HG03139 (cell line): ENCODE data around the gene CBX6.
A peak's percentile ranks its signal among the peaks of the same experiment; 100 is the strongest.

ENCODE experiments used
- ATAC-seq: cut with Tn5 transposase; IDR thresholded peaks from one replicate; pipeline ENCODE4 v1.9.1; 2021; ENCODE audit not compliant: unreplicated experiment

Gene CBX6

DNA sequence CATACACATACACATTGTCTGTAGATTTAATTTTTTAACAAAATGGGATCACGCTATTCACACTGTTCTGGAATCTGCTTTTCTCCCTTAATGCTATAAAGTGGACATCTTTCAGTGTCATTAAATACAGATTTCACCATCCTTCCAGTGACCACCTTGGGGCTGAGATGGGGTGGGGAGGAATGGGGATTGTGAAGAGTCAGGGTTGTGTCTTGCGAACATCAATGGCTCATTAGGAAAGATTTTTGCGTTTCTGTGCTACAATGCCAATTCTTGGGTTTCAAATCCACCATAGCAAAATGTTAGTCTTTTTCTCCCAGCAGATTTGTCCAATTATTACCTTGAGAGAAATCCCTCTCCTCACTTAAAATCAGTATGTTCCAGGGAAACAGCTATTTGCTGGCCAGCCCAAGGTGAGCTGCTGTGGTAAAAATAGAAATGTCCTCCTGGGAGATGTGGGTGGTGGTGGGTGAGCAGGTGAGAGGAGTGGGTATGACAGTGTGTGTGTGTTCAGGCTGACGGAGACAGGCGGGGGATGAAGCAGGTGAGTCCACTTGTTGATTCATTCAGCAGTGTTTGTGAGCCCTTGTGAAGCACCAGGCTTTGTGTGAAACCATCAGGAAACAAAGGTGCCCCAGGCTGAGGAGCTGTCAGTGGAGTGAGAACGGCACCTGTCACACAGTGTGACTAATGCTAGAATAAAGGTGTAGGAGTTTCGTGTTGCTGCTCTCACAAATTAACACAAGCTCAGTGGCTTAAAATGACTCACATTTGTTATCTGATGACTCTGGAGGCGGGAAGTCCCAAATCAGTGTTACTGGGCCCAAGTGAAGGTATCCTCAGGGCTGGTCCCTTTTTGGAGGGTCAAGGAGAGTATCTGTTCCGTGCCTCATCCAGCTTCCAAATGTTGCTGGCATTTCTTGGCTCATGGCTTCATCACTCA, 1.7 kb upstream of the CBX6 start:
- ATAC-seq, result no peak

DNA sequence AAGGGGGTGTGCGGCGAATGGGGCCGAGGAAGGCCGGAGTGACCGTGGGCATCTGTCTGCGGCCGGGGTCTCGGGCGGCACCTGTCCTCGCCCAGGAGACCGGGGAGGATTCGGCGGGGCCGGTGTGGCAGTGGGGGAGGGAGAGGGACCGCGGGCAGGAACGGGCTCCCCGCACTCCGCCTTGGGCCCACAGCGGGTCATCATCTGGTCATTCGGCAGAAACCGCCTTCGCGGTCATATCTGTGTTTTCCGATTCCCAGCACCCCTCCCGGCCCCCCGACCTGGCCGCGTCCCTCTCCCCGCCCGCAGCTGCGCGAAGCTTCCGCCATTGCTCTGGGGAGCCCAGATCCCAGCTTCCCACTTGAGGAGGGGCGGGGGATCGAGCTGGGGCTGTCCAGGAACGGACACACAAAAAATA, 824 bp upstream of the CBX6 start:
- no peak for ATAC-seq

DNA sequence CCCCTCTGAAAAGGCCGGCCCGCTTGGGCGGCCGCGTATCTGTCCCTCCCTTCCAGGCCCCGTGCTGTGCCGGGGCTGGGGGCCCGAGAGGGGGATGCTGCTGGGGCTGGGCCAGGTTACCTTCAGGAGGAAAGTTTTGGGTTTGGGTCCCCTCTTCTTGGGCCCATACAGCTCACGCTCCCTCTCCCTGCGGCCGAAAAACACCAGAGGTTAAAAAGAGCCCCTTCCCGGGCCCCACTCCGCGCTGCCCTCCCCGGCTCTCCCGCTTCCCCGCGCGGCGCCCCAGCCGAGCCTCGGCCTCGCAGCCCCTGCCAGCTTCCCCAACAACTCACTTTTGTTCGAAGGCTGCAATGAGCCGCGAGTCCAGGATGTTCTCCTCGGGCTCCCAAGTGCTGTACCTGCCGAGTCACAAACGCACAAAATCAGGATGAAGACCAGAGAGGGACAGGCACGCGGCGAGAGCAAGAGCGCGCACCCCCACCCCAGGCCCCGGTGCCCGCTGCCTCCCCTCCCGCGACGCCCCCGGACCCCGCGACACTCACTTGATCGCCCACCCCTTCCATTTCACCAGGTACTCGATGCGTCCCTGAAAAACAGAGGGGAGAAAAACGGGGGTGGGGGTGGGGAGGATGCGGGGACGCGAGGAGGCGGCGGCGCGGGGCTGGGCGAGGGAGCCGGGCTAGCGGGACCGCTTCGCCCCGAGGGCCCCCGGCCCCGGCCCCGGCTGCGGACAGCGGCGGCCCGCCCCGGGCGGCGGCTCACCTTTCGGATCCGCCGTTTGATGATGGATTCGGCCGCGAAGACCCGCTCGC, 450 bp downstream of the CBX6 start:
- peak; percentile 8 for ATAC-seq

DNA sequence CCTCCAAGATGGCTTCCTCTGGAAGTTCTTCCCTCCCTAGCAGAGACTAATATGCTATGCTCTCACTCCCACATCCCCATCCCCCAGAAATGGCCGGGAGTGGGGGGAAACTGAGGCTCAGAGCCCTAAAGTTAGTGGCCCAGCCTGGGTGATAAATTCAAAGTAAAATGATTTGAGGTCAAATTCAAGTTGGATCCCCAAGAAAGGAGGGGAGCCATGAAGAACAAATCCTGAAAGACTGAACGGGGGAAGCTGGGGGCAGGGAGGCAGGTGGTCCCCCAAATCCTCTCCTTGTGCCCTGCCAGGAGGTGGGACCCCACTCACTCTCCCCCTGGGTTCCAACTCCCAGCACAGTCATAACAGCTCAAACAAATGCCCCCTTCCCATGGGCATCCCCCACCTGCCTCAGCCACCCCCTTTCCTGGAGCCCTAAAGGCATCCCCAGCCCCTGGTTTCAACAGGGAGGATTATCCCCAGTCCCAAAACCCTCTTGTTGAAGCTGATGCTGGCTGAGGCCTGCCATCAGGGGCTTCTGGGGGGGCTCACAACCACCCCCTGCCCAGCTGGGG, 1.1 kb downstream of the CBX6 start:
- no peak for ATAC-seq

DNA sequence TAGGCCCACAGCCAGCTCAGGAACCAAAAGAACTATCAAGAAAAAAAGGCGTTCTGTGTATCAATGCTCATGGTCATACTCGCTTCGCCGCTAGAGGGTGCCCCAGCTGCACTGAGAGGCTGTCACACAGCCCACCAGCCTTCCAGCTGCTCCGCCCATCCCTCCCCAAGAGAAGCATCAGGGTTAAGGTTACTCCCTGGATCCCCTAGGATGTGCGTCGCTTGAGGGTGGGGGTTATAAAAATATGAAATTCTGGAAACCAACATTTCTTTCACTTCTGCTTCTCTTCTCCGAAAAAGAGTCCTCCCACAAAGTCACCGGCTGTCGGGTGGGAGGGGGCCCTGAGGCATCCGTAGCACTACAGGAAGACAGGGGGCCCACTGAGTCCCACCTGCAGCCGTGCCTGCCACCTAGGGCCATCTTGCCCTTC, 1.7 kb downstream of the CBX6 start:
- no peak for ATAC-seq

DNA sequence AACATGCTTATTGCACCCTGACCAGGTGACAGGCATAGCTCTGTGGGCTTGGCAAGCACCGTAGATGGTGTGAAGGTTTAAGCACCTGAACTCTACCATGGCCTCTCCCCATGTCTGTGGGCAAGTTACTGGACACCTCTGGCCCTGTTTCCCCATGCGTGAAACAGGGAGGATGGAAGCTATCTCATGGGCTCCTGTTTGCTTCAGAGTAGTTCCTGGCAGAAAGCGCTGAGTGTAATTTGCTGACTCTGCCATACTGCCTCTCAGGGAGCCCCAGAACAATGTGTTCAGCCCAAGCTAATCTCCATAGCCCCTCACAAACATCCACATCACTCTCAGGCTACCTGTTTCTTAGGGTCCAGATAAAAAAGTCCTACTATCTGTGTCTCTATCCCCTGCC, 2.4 kb downstream of the CBX6 start:
- ATAC-seq, result no peak

DNA sequence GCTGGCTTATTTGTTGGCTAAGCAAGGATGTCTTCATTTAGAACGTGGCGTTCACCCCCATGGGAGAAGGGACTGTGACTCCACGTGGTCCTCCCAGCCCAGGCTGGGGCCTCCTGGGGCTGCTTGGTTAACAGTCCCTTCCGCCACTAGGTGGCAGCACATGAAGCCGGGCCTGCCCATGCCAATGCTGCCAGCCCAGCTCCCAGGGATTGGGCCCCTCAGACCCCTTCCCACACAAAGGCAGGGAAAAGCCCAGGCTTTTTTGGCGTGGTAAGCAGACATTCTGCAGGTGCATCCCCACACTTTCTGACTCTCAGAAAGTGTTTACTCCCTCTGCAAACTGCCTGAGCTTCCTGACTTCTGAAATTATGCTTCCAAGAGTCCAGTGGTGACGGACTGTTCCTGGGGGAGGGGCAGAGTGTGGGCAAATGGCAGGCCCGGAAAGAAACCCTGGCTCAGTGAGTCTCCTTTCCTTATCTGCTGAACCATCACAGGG, 3.1 kb downstream of the CBX6 start:
- no peak for ATAC-seq

DNA sequence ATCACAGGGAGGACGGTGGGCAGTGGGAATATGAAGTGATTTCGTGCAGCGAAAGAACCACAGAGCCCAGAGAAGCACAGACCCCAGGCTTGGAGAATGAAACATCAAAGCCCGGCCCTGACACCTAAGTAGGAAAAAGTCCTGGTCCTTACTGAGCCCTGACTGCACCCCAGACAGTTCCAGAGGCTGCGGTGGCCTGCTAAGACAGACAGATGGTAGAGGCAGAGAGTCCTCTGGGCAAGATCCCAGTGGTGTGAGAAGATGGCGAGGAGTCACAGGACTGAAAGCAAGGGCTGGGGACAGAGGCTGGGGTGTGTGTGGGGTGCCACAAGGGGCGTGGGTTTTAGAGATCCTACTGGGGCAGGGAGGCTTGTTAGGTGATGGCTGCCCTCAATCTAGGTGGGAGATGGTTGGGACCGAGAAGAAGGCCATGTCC, 3.7 kb downstream of the CBX6 start:
- ATAC-seq, result no peak

DNA sequence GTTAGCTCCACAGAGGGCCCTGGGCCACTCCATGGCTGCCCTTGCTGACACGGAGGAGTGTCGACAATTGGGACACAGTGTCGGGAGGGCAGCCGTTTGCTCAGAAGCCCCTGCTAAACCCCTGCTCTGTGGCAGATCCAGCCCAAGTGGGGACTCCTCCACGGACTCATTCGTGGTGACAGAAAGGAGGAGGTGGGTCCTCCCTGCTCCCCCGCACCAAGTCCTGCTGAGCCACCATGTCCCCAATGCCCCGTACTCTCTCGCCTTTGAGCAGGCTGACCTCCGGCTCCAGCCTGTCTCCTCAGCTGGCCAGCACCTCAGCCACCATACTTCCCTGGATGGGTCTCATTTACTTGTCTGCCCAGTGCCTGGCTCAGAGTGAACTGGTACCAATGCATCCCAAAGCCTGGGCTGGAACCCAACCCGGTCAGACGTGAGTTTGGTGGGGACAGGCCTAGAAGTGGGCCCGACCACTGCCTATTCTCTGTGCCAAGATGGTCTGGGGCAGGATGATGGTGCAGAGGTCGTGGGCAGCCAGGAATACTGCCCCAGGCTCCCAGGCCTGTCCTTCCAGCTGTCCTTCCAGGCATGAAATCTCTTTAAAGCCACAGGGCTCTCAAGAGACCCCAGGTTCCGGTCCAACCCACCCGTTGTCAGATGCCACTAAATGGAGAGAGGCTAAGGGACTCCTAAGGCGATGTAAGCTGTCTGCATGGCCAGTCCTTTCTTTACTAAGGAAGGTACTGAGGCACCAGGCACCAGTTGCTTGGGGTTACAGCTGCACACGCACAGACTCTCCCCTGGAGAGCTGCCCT, 4.3 kb downstream of the CBX6 start:
- no peak for ATAC-seq

DNA sequence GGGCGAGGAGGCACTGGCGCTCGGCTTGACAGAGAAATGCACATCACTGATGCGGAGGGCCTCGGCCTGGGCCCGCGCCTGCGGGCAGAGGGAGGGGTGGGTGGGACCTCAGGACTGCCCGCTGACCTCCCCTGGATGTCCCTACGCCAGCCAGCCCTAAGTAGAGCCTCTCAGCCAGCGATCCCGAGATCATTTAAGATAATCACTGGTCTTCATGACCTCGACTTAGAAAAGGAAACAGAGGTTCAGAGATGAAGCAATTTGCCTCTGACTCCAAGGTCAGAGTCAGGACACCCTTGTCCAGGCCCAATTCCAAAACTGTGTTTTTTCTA, 4.9 kb downstream of the CBX6 start:
- no peak for ATAC-seq

DNA sequence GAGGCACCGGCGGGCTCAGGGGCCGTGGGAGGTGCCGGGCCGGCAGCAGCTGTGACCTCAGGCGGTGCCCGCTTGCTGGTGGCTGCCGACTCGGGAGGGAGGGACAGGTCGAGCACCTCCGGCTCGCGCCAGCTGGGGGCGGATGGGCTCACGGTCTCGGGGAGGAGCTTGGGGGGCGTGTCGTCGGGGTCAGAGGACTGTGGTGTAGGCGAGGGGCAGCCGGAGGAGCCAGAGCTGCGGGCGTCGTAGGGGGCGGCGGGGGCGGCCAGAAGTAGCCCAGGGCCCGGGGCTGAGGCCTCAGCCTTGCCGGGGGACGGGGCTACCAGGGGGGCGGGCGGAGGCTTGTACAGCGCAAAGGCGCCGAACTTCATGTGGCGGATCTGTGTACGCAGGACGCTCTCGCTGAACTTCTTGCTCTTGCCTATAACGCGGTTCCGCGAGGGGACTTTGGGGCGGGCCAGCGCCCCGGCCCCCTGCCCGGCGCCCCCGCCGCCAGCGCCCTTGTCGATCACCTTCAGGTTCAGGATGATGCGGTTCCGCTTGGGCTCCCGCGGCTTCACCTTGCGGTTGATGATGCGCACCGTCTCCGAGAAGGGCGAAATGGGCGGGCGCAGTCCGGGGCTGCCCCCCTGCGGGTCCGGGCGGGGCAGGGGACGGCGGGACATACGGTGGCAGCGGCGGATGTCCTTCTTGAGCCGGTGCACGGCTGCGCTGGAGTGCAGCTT, 5.5 kb downstream of the CBX6 start:
- ATAC-seq, result no peak

DNA sequence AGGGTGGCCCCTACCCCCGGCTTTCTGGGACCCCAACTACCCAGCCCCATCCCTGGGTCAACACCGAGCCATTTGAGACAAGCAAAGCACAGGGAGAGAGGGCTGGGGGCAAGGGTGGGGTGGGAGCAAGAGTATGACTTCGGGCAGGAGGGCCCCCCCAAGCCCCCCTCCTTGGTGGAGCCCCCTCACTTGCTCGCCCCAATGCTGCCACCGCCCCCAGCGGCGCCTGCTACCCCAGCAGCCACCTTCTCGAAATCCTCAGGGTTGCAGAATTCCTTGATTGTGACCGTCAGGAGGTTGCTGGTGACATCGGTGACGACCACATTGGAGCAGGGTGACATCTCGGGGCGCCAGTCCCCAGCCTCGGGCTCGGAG, 6.0 kb downstream of the CBX6 start:
- ATAC-seq, result no peak

DNA sequence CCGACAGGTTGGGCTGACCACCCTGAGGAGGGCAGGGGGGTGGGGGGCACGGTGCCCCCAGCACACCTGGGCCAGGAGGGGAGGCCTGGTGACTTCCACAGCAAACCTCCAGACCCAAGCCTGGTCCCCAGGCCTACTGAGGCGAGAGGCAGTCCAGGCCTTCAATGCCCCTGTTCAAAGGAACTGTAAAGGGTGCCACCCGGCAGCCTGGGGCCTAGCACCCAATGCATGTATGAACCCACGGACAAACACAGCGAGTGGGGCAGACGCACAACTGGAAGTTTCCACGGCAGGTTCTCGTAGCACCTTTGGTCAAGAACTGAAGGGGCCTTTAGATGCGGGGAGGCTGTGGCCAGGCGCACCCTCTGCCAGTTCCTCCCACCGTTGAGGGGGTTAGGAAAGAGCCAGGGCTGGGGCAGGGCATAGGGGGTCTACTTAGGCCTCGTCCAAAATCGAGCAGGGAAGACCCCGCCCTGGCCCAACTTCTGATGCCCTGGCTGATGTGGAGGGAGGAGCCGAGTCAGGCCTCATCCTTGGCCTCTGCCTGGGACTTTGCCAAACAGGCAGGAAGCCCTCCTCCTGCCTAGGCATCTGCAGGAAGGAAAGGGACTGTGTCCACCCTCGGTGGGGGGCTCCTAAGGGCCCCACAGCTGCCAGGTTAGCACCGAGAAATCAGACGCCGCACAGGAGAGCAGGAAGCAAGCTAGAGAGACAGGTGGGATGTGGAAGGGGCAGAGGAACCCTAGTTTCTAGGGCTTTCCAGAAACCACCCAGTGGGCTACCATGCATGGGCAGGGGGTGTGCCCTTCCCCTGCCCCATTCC, 6.6 kb downstream of the CBX6 start:
- no peak for ATAC-seq

DNA sequence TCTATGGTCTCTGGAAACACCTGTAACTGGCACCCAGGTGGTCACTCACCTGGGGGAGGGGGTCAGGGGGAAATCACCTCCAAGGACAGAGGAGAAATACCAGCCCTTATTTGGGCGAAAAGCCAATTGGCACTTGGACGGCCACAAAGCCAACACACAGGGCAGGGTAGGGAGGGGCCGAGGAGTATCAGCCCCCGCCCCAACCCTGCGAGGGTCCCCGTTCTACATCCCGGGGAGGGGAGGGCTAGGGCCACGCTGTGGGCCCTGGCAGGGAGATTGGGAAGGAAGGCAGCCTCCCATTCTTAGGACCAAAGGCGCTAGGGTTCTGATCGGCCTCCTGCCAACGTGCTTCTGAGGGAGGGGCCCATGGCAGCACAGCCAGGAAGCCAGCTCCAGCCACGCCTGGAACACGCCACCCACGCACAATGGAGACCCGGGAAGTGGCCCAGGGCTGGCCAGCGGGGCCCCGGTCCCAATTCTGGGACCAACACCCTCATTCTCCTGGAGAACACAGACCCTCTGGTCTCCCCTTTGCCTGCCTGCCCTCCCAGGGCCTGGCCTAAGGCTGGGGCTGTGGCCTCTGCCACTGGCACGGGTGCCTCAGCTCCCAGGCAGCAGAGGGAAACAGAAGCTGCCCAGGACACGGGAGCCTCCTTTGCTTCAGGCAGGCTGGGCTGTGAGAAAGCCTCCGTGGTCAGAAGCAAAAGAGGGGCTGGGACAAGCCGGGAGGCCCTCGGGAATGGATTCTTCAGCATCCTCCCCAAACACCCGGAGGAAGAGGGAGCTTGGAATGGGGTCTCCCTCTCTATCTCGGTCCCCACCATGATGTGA, 7.4 kb downstream of the CBX6 start:
- ATAC-seq, result no peak

DNA sequence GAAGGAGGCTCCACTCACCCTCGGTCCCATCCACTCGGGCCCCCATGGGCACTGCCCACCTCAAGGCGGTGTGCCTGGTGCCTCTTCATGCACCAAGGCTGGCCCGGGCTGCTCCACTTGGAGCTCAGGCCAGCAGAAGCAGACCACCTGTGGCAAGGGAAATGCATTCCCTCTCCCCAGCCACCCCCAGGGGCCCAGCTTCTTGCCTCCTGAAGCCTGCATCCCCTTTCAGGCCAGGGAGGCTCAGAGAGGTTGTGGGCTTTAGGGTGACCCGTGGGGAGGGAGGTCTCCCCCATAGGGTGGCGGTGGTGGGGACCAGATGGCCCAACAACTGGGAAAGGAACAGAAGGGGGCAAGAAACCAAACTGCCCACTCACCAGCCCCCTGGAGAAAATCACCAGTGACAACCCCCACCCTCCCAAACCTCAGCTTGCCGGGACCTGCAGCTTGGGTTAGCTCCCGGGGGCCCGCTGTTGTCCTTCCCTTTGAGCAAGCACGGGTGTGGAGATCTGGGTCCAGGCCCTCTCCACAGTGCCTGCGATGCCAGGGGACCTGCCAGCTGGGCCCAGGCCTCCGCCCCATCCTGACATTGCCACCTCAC, 8.4 kb downstream of the CBX6 start:
- ATAC-seq, result no peak

DNA sequence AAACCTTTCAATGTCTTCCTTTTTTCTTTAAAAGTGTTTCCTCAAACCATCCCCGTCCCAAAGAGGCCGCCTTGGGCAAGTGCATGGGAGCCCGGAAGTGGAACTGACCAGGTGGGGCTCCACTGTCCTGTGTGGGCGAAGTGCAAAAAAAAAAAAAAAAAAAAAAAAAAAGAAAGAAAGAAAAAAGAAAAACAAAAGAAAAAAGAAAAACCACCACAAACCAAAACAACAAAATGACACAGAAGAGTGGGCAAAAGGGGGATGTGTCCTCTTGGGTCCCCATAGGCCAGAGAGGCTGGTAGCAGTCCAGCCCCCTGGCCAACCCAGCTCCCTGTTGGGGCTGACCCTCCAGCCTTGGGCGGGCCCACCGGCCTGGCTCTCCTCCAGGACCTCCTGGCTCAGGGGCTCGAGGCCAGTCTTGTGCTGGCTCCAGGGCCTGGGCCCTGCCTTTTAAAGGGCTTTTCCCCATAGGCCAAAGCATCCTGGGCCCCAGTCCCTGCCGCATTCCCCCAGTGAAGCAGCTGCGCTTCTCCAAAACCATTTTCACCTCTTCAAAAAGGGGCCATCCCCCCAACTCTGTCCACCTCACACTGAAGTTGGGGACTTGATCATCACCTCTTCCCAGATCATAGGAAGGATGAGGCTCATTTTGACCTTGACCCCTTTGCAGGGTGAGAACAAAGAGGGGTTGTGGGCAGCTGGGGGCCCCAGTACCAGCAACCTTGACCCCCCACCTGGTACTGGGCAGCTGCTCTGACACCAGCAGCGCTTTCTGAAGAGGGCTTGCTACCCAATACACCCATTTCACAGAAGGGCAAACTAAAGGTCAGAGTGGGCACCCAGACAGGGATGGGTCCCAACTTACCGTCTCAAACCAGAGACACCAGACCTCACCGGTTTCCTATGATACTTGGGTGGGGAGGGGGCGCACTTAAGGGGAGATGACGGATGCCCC, 9.4 kb downstream of the CBX6 start:
- ATAC-seq, result no peak

DNA sequence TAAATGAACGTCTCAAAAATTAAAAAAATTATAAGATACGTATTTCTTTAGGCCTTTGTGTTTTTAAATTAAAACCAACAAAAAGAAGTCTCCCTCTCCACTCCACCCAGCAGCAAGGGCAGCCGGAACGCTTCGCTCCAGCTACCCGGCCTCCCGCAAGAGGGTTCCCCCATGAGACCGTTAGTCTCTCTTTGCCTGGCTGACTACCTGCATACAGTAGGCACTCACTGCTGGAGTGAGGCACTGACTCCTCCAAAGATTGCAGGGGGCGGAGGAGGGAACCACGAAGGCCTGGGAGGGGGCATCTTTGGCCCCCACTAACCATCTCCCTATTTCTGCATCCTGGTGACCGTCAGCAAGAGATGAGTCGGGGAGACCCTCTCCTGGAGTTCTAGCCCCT, 10.1 kb downstream of the CBX6 start:
- no peak for ATAC-seq
